Epithelial cell of prostate (primary cell): ENCODE measurements around the gene TSHZ2.
A peak's percentile ranks its signal among the peaks of the same experiment; 100 is the strongest.
"Not testable (repeated sequence)": the region's sequence is repeated elsewhere in the genome, so short reads cannot be mapped to it uniquely, and the experiment has no call there.

Source experiments
- DNase-seq: peaks from one replicate; pipeline ENCODE4 v3.0.0-alpha.2; 2011; ENCODE audit warnings: low read depth, low spot score
- H3K27ac ChIP-seq: fragments of 450-650 bp; 2 replicates; pipeline ENCODE4 v1.5.1; 2017; ENCODE audit warnings: mild to moderate bottlenecking

Gene TSHZ2

DNA sequence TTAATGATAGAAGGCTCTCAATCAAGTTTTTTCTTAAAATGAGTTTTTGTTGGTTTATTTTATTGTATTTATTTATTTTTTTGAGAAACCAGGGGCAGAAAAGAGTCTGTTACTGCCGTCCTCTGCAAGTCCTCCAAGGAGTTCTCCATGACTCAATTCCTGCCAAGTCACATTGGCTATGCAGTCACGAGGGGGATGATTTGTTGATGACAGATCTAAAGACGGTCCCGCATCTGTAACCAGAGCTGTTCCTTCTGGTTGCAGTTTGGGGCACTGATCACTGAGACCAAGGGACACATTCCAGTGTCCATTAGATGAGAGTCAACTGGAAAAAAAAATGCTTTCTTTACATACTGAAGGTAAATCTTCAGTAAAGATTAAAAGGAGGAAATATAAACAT, 13.9 kb upstream of the TSHZ2 start:
- no peak overlapping the region for H3K27ac ChIP-seq
- DNase-seq = no peak

GRCh38 chr20:52959125-52959524, 13.0 kb upstream of the TSHZ2 start:
- DNase-seq = no peak
- no peak overlapping the region for H3K27ac ChIP-seq

DNA sequence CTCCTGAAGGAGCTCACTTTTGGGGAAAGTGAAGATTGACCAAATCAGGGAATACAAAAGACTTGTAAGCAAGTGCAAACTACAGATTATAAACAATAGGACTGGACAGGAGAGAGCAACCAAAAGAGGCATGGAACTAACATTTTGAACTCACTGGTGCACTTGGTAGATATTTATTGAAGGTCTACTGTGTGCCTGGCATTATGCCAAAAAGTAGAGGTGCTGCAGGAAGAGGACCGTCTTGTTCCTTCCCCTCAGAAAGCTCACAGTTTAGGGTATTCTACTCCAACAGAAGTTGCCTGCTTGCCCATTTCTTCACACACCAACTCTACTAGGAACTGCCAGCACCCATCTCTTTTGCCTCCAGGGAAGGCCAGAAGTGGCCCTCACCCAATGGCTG, 10.0 kb upstream of the TSHZ2 start:
- H3K27ac ChIP-seq = no peak overlapping the region
- no peak for DNase-seq

DNA sequence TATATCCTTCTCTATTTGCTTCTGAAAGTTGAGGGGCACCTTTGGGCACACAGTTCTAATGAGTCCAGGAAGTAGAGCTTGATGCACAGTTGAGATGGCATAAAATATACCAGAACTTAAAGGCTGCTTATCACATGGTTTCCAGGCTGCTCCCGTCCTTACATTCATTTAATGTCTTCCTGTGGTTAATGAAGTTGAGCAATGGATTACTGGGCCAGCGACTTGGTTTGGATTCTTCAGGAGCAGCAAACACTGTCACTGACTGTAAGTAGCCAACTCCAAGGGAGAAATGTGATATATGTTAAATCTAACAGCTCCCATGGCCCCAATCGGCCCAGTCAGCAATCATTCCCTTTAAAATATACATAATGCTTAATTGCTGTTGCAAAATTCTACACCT, 9.0 kb upstream of the TSHZ2 start:
- DNase-seq = no peak
- no peak overlapping the region for H3K27ac ChIP-seq

GRCh38 chr20:52964131-52964530, 8.0 kb upstream of the TSHZ2 start:
- H3K27ac ChIP-seq = no peak overlapping the region
- DNase-seq = no peak

- peak overlapping the region; percentile 33 for H3K27ac ChIP-seq
- no peak for DNase-seq
Observed at GRCh38 chr20:52965380-52965779, 6.8 kb upstream of the TSHZ2 start.

DNA sequence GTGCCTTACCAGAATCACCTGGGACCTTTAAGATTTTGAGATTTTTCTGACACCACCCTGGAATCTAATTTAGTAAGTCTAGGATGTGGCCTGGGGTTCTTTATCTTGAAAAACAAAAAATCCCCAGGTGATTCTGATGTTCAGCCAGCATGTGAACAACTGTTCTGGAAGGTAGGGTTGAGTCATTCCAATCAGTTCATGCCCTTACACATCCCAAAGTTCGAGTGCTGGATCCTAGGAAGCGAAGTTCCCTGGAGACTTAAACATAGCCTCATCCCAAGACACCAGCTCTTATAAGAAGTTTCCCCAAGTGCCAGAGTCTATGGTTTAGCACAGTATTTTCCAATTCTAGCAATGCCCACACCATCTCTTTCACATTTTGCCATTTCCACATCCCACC, 6.3 kb upstream of the TSHZ2 start:
- peak overlapping the region; percentile 33 for H3K27ac ChIP-seq

GRCh38 chr20:52966543-52966942, 5.6 kb upstream of the TSHZ2 start:
- not testable (repeated sequence) for H3K27ac ChIP-seq, DNase-seq

More for the DNA sequence above, 6.3 kb upstream of the TSHZ2 start:
- peak; percentile 24 for DNase-seq

GRCh38 chr20:52971498-52972189, 514 bp upstream of the TSHZ2 start:
- no peak overlapping the region for H3K27ac ChIP-seq
- no peak for DNase-seq

DNA sequence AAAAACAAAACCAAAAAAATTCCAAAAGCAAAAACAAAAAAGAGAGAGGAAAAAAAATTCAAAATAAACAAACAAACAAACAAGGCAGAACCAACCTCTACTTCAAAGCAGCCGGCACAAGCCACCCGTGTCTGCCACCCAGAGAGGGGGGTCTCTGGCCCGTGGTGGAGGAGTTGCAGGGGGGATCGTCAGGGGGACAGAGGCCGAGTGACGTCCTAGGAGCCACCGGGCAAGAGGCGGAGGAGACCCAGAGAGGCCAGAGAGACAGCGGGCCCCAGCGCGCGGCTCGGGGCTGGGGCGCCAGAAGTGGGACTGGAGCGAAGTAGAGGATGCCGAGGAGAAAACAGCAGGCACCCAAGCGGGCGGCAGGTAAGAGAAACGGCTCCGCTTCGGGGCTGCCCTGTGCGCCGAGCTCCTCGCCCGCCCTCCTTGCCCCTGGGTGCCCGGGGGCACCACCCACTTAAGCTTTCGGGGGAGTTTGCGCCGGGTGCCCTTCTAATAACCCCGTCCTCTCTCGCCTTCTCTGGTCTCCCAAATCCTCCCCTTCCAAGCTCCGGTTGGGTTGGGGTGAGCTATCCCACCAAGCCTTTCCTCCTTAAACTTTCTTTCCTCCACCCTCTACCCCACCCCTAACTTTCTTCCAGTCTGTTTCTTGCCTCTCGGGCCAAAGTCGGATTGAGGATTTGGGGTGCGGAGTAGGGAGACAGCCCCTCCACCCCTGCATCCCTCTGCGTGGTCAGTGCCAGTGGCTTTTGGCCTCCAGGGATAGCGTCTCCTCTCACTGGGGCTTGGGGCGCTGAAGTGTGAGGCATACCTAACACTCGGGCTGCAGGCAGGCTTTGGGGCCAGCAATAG, 1.0 kb downstream of the TSHZ2 start:
- no peak for DNase-seq
- H3K27ac ChIP-seq = no peak overlapping the region

DNA sequence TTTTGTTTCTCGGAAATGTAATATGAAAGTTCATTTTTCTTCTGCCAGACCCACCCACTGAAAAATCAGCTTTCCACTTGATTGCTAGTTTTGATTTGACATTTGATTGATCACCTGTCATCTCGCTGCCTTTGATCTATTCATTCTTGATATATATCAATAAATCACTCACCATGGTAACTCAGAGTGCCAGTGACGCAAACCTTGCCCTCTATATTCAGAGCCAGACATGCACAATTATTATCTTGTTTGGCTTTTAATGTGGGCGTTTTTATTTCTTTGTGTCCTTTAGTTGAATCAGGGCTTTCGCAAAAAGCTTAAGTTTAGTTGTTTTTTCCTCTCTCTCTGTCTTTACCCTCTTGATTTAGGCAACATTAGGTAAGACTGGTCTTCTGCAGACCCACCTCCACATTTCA, 2.0 kb downstream of the TSHZ2 start:
- no peak for DNase-seq
- H3K27ac ChIP-seq = no peak overlapping the region

GRCh38 chr20:52975029-52975732, 3.0 kb downstream of the TSHZ2 start:
- H3K27ac ChIP-seq = no peak overlapping the region
- no peak for DNase-seq

DNA sequence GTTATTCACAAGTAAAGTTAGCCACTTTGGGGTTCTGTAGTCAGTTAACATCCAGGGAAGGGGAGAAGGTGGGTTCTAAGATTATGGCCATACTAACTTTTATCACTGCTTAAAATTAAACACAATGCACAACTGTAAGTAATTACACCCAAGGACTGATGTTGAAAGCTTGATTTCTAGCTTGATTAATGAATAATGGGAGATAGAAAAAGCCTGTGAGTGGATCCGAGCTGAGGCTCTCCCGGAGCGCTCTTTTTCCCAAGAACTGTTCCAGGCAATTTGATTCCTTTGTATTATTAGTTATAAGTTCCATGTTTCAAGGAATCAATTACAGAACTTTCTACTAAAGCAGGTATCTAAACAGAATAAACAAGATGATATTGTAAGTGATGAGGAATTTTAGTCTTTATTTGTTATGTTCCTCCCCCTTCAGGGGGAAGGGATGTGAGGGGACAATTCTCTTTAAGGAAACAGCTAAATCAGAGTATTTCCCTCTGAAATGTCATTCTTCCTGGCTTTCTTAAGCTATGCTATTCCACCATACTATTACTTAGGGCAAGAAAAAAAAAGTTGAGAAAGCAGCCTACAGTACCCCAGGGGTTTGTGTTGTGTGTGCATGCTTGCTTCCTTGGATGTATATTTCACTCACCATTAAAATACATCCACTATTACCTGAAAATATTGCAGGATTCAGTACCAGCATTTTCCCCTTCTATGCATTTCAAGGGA, 3.8 kb downstream of the TSHZ2 start:
- H3K27ac ChIP-seq = no peak overlapping the region

DNA sequence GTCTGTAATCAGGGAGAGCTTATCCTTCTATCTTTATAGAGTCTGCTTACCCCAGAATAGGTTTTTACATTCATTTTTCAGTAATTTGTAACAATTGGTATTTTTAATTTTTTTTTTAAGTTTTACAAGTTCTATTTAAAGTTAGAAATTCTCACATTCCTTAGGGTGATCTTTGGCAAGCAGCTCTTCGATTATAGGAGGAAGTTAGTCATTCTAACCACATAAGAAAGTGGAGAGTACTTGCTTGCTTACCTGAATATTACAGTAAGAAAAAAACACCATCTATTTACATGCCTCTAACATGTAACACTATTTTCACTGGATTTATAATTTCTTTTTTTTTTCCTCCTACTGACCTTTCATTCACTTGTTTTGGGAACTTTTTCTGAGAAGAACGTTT, 6.7 kb downstream of the TSHZ2 start:
- DNase-seq = no peak

More for the DNA sequence above, 3.8 kb downstream of the TSHZ2 start:
- no peak for DNase-seq

DNA sequence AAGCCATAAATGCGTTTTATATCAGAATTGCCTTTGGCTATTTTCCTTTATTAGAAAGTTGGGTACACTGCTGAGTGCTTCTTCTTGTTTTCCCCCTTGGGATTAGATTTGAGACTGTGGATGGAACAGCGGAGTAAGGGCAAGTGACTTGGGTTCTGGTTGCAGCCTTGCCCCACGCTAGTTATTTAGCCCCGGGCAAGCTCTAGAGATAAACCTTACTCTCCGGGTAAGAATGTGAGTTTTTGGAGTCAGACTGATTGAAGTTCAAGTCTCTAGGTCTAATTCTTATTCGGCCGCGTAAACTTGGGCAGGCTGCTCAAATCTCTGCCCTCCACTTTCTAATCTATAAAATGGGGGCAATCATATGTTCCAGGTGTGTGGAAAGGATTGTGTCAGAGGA, 8.9 kb downstream of the TSHZ2 start:
- no peak overlapping the region for H3K27ac ChIP-seq
- DNase-seq = no peak

More for the DNA sequence above, 6.7 kb downstream of the TSHZ2 start:
- no peak overlapping the region for H3K27ac ChIP-seq

- H3K27ac ChIP-seq = no peak overlapping the region
- no peak for DNase-seq
Observed at GRCh38 chr20:52983726-52984450, 11.7 kb downstream of the TSHZ2 start.

DNA sequence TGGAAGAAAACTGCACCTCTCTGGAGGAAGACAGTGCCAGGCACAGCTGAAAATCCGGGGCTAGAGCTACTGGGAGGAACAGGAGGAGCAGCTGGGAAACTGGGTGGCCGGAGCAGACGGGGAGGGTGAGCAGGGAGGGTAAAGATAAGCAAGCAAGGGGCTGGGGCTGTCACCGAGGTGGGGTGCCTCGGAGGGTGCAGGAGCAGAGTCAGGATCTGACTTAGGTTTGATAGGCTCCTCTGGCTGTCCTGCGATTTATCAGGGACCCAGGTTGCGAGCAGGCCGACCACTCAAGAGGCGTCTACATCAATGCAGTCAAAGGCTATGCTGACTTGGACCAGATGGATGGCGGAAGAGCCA, 12.3 kb downstream of the TSHZ2 start:
- H3K27ac ChIP-seq = no peak overlapping the region
- DNase-seq = no peak

GRCh38 chr20:52985687-52986086, 13.5 kb downstream of the TSHZ2 start:
- no peak overlapping the region for H3K27ac ChIP-seq
- DNase-seq = no peak

- no peak overlapping the region for H3K27ac ChIP-seq
- DNase-seq = no peak
Observed at GRCh38 chr20:52987295-52987694, 15.1 kb downstream of the TSHZ2 start.

- no peak for DNase-seq
- no peak overlapping the region for H3K27ac ChIP-seq
Observed at GRCh38 chr20:52991830-52992229, 19.7 kb downstream of the TSHZ2 start.
